Fibroblast of pulmonary artery (primary cell): ENCODE measurements around the gene FHOD3.

Experiments
- DNase-seq: peaks from one replicate; pipeline ENCODE4 v3.0.0-alpha.2; 2010; ENCODE audit warnings: low read depth
- H3K4me3 ChIP-seq: replicated peaks from 2 replicates; pipeline ENCODE4 v1.5.1; 2011; ENCODE audit warnings: low read depth, mild to moderate bottlenecking, control low read depth, low read length, moderate library complexity
- CTCF ChIP-seq: IDR thresholded peaks from 2 replicates; pipeline ENCODE4 v1.5.1; 2011; ENCODE audit warnings: mild to moderate bottlenecking, control low read depth, low read length, inconsistent platforms; ENCODE audit errors: missing control alignments

Gene FHOD3

GRCh38 chr18:36297417-36298125 is at the start of gene FHOD3:
TSS of gene FHOD3 (plus strand) at chr18:36297713. CDS start at chr18:36297836, 123 bp downstream.
- H3K4me3 ChIP-seq: peak within 1 kb of the TSS; percentile 65
- TF ChIP-seq CTCF: no peak
- DNase-seq: peak; percentile 67

- H3K4me3 ChIP-seq: no peak overlapping the region
- DNase-seq: no peak
- no peak for TF ChIP-seq CTCF
Measured at GRCh38 chr18:36249392-36249791, 48.1 kb upstream of the FHOD3 start.

- DNase-seq: no peak
- TF ChIP-seq CTCF: no peak
- H3K4me3 ChIP-seq: no peak overlapping the region
Measured at GRCh38 chr18:36250827-36251226, 46.7 kb upstream of the FHOD3 start.

GRCh38 chr18:36255072-36255698 is 42.3 kb upstream of the FHOD3 start:
- no peak for DNase-seq
- H3K4me3 ChIP-seq: no peak overlapping the region
- no peak for TF ChIP-seq CTCF

GRCh38 chr18:36256094-36256493 is 41.4 kb upstream of the FHOD3 start:
- no peak for TF ChIP-seq CTCF
- no peak overlapping the region for H3K4me3 ChIP-seq
- no peak for DNase-seq

GRCh38 chr18:36262971-36263370 is 34.5 kb upstream of the FHOD3 start:
- DNase-seq: no peak
- no peak overlapping the region for H3K4me3 ChIP-seq
- TF ChIP-seq CTCF: no peak
